Left lung (tissue), 10 donors: ENCODE data around the gene MCL1. TPM values are rescaled to one million over a fixed set of nuclear protein-coding genes. Genes with fewer than 3 reads are reported as not detected.

Source experiments
- ATAC-seq: fragments of 200-7000 bp; cut with Tn5 transposase; one replicate; pipeline ENCODE4 v1.9.1; 2020; ENCODE audit warnings: moderate library complexity
- DNase-seq, 4 donors: peaks; one replicate each; pipeline ENCODE4 v3.0.0-alpha.2; 2013 to 2020
- H3K27ac ChIP-seq, 2 donors: fragments of 200-600 bp; sonication (generic) in 1 of 2; one replicate each; pipeline versions ENCODE4 v1.5.0 to v1.8.0; 2020 to 2021
- H3K27me3 ChIP-seq, 2 donors: fragments of 200-600 bp; sonication (generic) in 1 of 2; one replicate each; pipeline versions ENCODE4 v1.5.0 to v1.8.0; 2020 to 2021
- H3K36me3 ChIP-seq, 2 donors: fragments of 200-600 bp; sonication (generic) in 1 of 2; one replicate each; pipeline versions ENCODE4 v1.5.0 to v1.8.0; 2020 to 2021
- H3K4me1 ChIP-seq, 2 donors: fragments of 200-600 bp; one replicate each; pipeline ENCODE4 v1.8.0; 2021
- H3K4me3 ChIP-seq, 2 donors: fragments of 200-600 bp; sonication (generic) in 1 of 2; one replicate each; pipeline versions ENCODE4 v1.5.0 to v1.8.0; 2020 to 2021; ENCODE audit warnings: mild to moderate bottlenecking in 1 of 2
- H3K9me3 ChIP-seq, 2 donors: fragments of 200-600 bp; sonication (generic) in 1 of 2; one replicate each; pipeline versions ENCODE4 v1.5.0 to v1.8.0; 2020 to 2021
- CTCF ChIP-seq, 2 donors: fragments of 200-600 bp; sonication (generic) in 1 of 2; IDR thresholded peaks; one replicate each; pipeline versions ENCODE4 v1.5.0 to v1.8.0; 2021; ENCODE audit warnings: antibody characterized with exemption in 2 of 2
- intact Hi-C, 2 donors: fragments of 100-400 bp; cut with DNase I; formaldehyde crosslinking; loops; one replicate each; pipeline versions ENCODE4 v1.11.2 to v1.14.2; 2022
- polyA plus RNA-seq, 6 donors: library from polyadenylated mRNA; unstranded; fragments of 120-200 nt; gene quantifications; one replicate each; pipeline ENCODE4 v1.2.1, GENCODE V29; 2013; ENCODE audit not compliant: insufficient read length in 6 of 6
- total RNA-seq, 2 donors: library from RNA; stranded (reverse); fragmentation: NEBNext Ultra II Directional; extraction: Animal tissue kit (Norgen Biotek cat#: 25700); gene quantifications; one replicate each; pipeline ENCODE4 v1.2.1, GENCODE V29; 2021
- donor health status: DM: no; HTN: yes; CAD: no.
- donor health status: DM: no; HTN: no; CAD: no.

Gene MCL1
- total and polyA plus RNA-seq, 8 donors = 114 to 280 (median 184) TPM

DNA sequence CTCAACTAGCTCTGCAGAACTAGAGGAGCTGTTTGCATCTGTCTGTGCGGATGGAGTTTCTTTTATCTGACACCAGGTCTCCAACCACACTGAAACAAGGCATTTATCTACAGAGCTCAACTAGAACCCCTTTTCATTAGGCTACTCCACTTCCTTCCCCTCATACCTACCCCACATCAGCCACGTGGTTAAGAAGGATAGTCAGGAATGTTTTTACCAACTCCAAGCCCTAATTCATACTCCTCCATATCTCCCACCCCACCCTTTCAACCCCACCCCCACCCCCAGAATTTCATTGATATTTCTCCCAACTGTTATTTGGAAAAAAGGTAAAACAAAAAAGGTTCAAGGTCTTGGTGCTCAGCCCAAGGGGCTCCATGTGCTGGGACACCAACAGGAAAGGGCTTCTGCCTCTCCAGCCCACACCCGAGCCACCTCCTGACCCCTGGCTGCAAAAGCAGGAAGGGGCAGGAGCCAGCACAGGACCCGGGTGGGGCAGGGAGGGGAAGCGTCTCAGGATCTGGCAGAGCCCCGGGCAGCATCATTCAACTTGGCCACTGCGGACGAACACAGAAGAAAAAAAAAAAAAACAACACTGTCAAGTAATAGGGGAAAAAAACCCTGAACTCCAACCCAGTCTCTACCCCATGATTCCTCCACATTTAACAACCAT lies 43.0 kb upstream of the MCL1 start:
- no peaks in the 10 kb centered on the region for H3K9me3 ChIP-seq
- H3K4me1 ChIP-seq = peaks cover 30 to 77% of the 10 kb centered on the region in 2 donors
- ATAC-seq = peak; percentile 10
- no peaks in the 10 kb centered on the region for H3K27me3 ChIP-seq
- peak in 2 of 4 donors; percentile 43 to 82 for DNase-seq
- intact Hi-C loops = loop anchor here in 1 of 2 donors (5.0 kb wide), 1 partner anchor 60 kb away; no protein-coding TSS in a partner anchor
- no peak for TF ChIP-seq CTCF (IDR thresholded peaks at IDR 0.05)
- H3K27ac ChIP-seq = peak overlapping the region; percentile 62 to 63
- no peak overlapping the region for H3K4me3 ChIP-seq
- peaks cover 0 to 85% of the 10 kb centered on the region in 2 donors for H3K36me3 ChIP-seq

GRCh38 chr1:150621497-150622302 lies 42.3 kb upstream of the MCL1 start:
- ATAC-seq (peak; percentile 51), DNase-seq (peak in 3 of 4 donors; percentile 40 to 61 (median 45))
- Histone ChIP-seq H3K36me3 (peaks cover 0 to 84% of the 10 kb centered on the region in 2 donors), H3K9me3 (no peaks in the 10 kb centered on the region), H3K27ac (peak overlapping the region; percentile 62 to 63), H3K27me3 (no peaks in the 10 kb centered on the region), H3K4me1 (peaks cover 30 to 81% of the 10 kb centered on the region in 2 donors), H3K4me3 (no peak overlapping the region)
- intact Hi-C loops = loop anchor here in 1 of 2 donors (5.0 kb wide), 1 partner anchor 59 kb away; no protein-coding TSS in a partner anchor
- TF ChIP-seq CTCF (IDR thresholded peaks at IDR 0.05) = peak; percentile 69 to 74

DNA sequence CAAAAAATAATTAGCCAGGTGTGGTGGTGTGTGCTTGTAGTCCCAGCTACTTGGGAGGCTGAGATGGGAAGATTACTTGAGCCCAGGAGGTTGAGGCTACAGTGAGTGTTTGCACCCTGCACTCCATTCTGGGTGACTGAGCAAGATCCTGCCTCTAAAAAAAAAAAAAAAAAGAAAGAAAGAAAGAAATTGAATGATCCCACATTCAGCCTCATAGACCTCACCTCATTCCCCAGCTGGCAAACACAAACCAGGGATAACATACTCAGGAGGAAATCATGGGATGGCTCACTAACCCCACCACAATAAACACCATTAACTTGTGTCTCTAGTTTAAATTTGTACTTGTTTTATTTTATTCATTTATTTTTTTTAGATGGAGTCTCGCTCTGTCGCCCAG lies 41.5 kb upstream of the MCL1 start:
- TF ChIP-seq CTCF (IDR thresholded peaks at IDR 0.05) = no peak
- H3K4me1 ChIP-seq = peaks cover 30 to 82% of the 10 kb centered on the region in 2 donors
- peak overlapping the region; percentile 62 to 65 for H3K27ac ChIP-seq
- H3K9me3 ChIP-seq = no peaks in the 10 kb centered on the region
- no peak overlapping the region for H3K4me3 ChIP-seq
- DNase-seq = no peak
- ATAC-seq = no peak
- H3K27me3 ChIP-seq = no peaks in the 10 kb centered on the region
- peaks cover 0 to 77% of the 10 kb centered on the region in 2 donors for H3K36me3 ChIP-seq
- intact Hi-C loops = loop anchor here in 1 of 2 donors (5.0 kb wide), 1 partner anchor 59 kb away; no protein-coding TSS in a partner anchor

- peaks cover 30 to 90% of the 10 kb centered on the region in 2 donors for H3K4me1 ChIP-seq
- H3K36me3 ChIP-seq = peaks cover 0 to 66% of the 10 kb centered on the region in 2 donors
- intact Hi-C loops = loop anchor here in 1 of 2 donors (5.0 kb wide), 1 partner anchor 58 kb away; no protein-coding TSS in a partner anchor
- peak overlapping the region; percentile 62 to 65 for H3K27ac ChIP-seq
- ATAC-seq = peak; percentile 77
- H3K9me3 ChIP-seq = no peaks in the 10 kb centered on the region
- H3K27me3 ChIP-seq = no peaks in the 10 kb centered on the region
- TF ChIP-seq CTCF (IDR thresholded peaks at IDR 0.05) = no peak
- DNase-seq = peak in 2 of 4 donors; percentile 21 to 42
- no peak overlapping the region for H3K4me3 ChIP-seq
These were observed 40.4 kb upstream of the MCL1 start for GRCh38 chr1:150619576-150620509.
